Body of pancreas (tissue), 4 donors: ENCODE data around the gene BRF1. TPM values are rescaled to one million over a fixed set of nuclear protein-coding genes. Genes with fewer than 3 reads are reported as not detected.
A peak's percentile ranks its signal among the peaks of the same experiment; 100 is the strongest.

Experiments used
- ATAC-seq: fragments of 150-250 bp; one replicate; pipeline ENCODE4 v1.9.1; 2016
- DNase-seq, 4 donors: peaks; one replicate each; pipeline ENCODE4 v3.0.0-alpha.2; 2019
- H3K27ac ChIP-seq, 4 donors: fragments of 200-600 bp; sonication (generic); 1 replicate in 3 of 4; 2 replicates in 1 of 4; pipeline versions ENCODE4 v1.5.1 to v1.6.1; 2016 to 2019; ENCODE audit warnings: mild to moderate bottlenecking in 1 of 4, mixed read lengths in 1 of 4, moderate library complexity in 1 of 4
- H3K27me3 ChIP-seq, 2 donors: fragments of 200-600 bp; sonication (generic); one replicate each; pipeline ENCODE4 v1.6.0; 2016; ENCODE audit warnings: mild to moderate bottlenecking in 1 of 2
- H3K36me3 ChIP-seq, 2 donors: fragments of 200-600 bp; sonication (generic); replicated peaks in 1 of 2; 2 replicates each; pipeline ENCODE4 v1.5.1; 2016; ENCODE audit warnings: low read depth in 2 of 2; ENCODE audit not compliant: insufficient read depth in 1 of 2
- H3K4me1 ChIP-seq: fragments of 200-600 bp; sonication (generic); one replicate; pipeline ENCODE4 v1.6.0; 2016
- H3K4me3 ChIP-seq, 2 donors: fragments of 200-600 bp; sonication (generic); 1 replicate in 1 of 2; 2 replicates in 1 of 2; pipeline ENCODE4 v1.5.1; 2016 to 2019
- H3K9me3 ChIP-seq, 3 donors: fragments of 200-600 bp; sonication (generic); 1 replicate in 2 of 3; 2 replicates in 1 of 3; pipeline ENCODE4 v1.5.1; 2016
- POLR2A ChIP-seq, 3 donors: fragments of 450-650 bp; IDR thresholded peaks; one replicate each; pipeline ENCODE4 v1.6.1; 2016; ENCODE audit warnings: antibody characterized with exemption in 3 of 3, mild to moderate bottlenecking in 2 of 3
- WGBS, 2 donors: methylation state at CpG; one replicate each; pipeline ENCODE4 v1.1.5; 2017; 5-methylcytosine and 5-hydroxymethylcytosine counted together
- intact Hi-C: fragments of 100-400 bp; cut with DNase I; formaldehyde crosslinking; loops from one replicate; pipeline ENCODE4 v1.15.1; 2023
- total RNA-seq, 2 donors: library from RNA; depleted of rRNA; stranded (reverse); fragments of >200 nt; gene quantifications; one replicate each; pipeline ENCODE4 v1.1.0, GENCODE V29; 2016
- TF ChIP-seq, protein P1 (sequence below), 7 experiments: fragments of 450-650 bp in 4 of 7; fragments of 200-600 bp in 3 of 7; sonication (generic) in 3 of 7; IDR thresholded peaks; one replicate each; pipeline ENCODE4 v1.5.1; 2016 to 2019; ENCODE audit warnings: antibody characterized with exemption in 7 of 7

The BRF1 gene
- total RNA-seq, 2 donors from 2014 or later: 54.5 to 86.7 TPM

DNA sequence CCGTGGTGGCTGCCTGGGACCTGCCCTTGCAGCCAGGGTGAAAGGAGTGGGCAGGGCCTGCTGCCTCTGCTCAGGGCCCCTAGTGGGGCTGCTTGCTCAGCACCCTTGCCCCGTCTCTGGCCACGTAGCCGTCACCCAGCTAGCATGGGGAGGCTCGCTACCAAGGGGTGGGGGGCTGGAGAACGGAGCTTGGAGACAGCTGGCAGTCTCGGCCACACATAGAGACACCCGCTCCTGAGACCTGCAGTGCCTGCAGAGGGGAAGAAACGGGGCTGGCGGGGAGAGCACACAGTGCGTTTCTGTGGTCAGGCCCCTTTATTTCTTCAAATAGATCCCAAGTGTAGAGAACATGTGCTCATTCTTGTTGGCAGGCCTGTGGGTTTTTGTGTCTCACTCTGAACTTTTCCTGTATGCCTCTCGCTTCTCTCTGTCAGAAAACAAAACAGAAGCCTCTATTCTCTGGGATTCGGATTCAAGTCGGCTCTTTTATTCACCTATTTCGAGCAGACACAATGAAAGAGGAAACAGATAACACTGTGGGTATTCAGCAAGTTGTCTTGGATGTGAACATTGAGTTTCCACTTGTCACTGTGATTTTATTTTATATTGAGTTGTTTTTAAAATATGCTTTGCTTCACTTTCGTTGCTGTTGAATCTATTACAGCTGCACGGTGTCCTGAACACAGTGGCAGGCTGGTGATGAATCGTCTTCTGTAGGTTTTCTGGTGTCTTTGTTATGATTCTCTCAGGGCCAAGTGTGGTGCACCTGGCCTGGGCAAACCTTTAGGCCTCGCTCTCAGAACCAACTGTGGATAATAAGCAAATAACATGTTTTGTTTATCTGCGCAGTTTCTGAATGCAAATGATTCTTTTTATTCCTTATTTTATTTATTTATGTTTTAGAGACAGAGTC, 40.3 kb upstream of the BRF1 start:
- DNase-seq: peak in 1 of 4 donors; percentile 3
- ATAC-seq: no peak
- Histone ChIP-seq H3K4me1 (peaks cover 24% of the 10 kb centered on the region), H3K27ac (no peak overlapping the region), H3K36me3 (no peaks in the 10 kb centered on the region), H3K27me3 (no peaks in the 10 kb centered on the region), H3K4me3 (no peak overlapping the region), H3K9me3 (no peaks in the 10 kb centered on the region)
- intact Hi-C loops: no loop called here
- whole genome bisulfite sequencing, 2 donors: 68 to 75% methylated on average over 13 to 20 of the region's 20 CpGs
- TF ChIP-seq, protein P1, sequence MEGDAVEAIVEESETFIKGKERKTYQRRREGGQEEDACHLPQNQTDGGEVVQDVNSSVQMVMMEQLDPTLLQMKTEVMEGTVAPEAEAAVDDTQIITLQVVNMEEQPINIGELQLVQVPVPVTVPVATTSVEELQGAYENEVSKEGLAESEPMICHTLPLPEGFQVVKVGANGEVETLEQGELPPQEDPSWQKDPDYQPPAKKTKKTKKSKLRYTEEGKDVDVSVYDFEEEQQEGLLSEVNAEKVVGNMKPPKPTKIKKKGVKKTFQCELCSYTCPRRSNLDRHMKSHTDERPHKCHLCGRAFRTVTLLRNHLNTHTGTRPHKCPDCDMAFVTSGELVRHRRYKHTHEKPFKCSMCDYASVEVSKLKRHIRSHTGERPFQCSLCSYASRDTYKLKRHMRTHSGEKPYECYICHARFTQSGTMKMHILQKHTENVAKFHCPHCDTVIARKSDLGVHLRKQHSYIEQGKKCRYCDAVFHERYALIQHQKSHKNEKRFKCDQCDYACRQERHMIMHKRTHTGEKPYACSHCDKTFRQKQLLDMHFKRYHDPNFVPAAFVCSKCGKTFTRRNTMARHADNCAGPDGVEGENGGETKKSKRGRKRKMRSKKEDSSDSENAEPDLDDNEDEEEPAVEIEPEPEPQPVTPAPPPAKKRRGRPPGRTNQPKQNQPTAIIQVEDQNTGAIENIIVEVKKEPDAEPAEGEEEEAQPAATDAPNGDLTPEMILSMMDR (IDR thresholded peaks at IDR 0.05): no peak
- TF ChIP-seq POLR2A (IDR thresholded peaks at IDR 0.05): no peak

DNA sequence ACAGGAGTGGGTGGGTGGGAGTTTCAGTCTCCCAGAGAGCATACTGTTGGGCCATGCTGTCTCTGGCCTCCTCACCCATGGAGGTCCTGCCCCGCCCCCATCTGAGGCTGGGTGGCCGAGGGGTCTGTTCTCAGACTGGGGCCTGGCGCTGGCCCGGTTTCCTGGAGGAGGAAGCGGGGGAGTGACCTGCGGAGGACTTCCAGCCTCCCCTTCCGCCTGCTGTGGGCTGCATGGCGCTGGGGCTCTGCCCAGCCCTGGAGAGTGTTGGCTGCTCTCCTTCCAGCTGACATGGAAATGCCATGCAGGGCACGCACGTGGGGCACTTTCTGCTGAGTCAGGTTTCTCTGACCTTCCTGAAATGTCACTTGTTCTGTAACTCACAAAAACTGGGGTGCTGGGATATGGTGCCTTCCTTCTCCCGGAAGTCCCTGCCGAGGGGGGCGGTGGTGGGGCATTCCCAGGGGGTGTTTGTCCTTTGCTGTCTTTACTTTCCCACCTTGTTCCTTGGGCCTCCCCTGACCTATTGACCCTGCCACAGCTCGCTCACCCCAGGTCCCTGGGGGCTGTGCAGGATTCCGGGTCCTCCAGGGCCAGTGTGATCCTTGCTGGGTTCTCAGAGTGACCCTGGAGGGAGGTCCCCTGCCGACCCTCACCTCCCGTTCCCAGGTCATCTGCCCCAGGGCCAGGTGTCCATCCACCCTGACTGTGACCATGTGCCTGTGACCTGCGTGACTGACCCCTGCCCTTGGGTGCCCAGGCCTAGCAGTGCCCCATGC, 37.4 kb upstream of the BRF1 start:
- H3K9me3 ChIP-seq: no peaks in the 10 kb centered on the region
- no peaks in the 10 kb centered on the region for H3K36me3 ChIP-seq
- no peak for DNase-seq
- intact Hi-C loops: no loop called here
- TF ChIP-seq, protein P1 (IDR thresholded peaks at IDR 0.05): no peak
- TF ChIP-seq POLR2A (IDR thresholded peaks at IDR 0.05): no peak
- no peak overlapping the region for H3K4me3 ChIP-seq
- H3K27ac ChIP-seq: no peak overlapping the region
- peaks cover 39% of the 10 kb centered on the region for H3K4me1 ChIP-seq
- 51 to 75% methylated on average over 10 to 18 of the region's 18 CpGs for WGBS, 2 donors
- no peaks in the 10 kb centered on the region for H3K27me3 ChIP-seq
- no peak for ATAC-seq

DNA sequence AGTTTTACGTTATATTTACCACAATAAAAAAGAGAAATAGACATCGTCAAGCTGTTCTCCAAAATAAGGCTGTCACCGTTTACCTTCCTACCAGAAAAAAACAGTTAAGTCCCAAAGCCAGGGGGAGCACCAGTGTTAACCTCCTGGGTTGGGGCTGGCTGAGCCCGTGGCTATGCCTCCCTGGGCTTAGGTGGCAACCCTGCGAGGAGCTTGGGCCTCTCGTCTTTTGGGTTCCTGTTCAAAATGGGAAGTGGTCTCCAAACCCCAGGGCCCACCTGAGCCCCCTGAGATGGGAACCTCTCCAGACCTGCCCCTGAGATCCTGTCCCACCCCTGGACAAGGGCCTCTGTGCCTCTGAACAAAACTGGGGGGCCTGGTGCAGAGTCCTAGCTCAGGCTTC, 36.6 kb upstream of the BRF1 start:
- H3K4me3 ChIP-seq: no peak overlapping the region
- 93% methylated on average over 3 to 6 of the region's 6 CpGs for WGBS, 2 donors

DNA sequence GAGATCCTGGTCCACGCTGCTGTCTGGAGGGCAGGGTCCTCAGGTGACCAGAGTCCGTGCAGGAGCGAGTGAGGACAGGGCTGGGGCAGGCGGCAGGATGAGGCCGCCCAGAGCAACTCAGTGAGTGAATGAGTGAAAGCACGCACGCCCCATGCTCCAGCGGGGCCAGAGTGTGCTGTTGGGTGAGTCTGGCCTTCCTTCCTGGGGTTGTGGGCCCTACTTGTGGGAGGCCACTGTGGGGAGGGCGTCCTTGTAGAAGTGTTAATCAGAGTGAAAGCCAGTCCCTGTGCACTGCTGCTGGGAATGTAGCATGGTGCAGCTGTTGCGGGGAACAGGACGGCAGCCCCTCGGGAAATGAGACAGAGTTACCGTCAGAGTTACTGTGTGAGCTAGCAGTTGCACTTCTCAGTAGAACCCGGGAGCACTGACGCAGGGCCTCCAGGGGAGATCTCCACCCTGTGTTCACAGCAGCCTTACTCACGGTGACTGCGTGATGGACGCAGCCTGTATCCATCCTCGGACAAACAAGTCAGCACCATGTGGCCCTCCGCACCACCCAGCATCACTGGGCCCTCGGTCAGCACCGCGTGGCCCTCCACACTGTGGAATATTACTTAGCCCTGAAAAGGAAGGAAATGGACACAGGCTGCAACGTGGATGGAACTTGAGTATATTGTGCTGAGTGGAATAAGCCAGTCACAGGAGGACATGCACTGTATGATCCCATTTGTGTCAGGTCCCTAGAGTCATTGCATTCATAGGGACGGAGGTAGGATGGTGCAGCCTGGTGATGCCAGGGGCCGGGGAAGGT, 35.9 kb upstream of the BRF1 start:
- Histone ChIP-seq H3K27me3 (no peaks in the 10 kb centered on the region), H3K4me3 (no peak overlapping the region), H3K27ac (no peak overlapping the region), H3K36me3 (no peaks in the 10 kb centered on the region), H3K9me3 (no peaks in the 10 kb centered on the region), H3K4me1 (peaks cover 40% of the 10 kb centered on the region)
- no peak for TF ChIP-seq POLR2A (IDR thresholded peaks at IDR 0.05)
- TF ChIP-seq, protein P1 (IDR thresholded peaks at IDR 0.05): no peak
- WGBS, 2 donors: 89 to 96% methylated on average over 20 to 26 of the region's 26 CpGs
- intact Hi-C loops: no loop called here
- ATAC-seq (no peak), DNase-seq (no peak)

More for the DNA sequence above, 36.6 kb upstream of the BRF1 start:
- ATAC-seq (no peak), DNase-seq (no peak)
- peaks cover 40% of the 10 kb centered on the region for H3K4me1 ChIP-seq
- H3K36me3 ChIP-seq: no peaks in the 10 kb centered on the region
- no peaks in the 10 kb centered on the region for H3K27me3 ChIP-seq
- H3K9me3 ChIP-seq: no peaks in the 10 kb centered on the region
- intact Hi-C loops: no loop called here
- H3K27ac ChIP-seq: no peak overlapping the region
- TF ChIP-seq POLR2A (IDR thresholded peaks at IDR 0.05): no peak
- TF ChIP-seq, protein P1 (IDR thresholded peaks at IDR 0.05): no peak
